GM18873 (cell line): ENCODE data around the gene TNS1.

Experiments used
- ATAC-seq: cut with Tn5 transposase; IDR thresholded peaks from one replicate; pipeline ENCODE4 v1.9.1; 2021; ENCODE audit warnings: mild to moderate bottlenecking, moderate library complexity, moderate number of reproducible peaks; ENCODE audit not compliant: unreplicated experiment, low FRiP score

Gene TNS1

DNA sequence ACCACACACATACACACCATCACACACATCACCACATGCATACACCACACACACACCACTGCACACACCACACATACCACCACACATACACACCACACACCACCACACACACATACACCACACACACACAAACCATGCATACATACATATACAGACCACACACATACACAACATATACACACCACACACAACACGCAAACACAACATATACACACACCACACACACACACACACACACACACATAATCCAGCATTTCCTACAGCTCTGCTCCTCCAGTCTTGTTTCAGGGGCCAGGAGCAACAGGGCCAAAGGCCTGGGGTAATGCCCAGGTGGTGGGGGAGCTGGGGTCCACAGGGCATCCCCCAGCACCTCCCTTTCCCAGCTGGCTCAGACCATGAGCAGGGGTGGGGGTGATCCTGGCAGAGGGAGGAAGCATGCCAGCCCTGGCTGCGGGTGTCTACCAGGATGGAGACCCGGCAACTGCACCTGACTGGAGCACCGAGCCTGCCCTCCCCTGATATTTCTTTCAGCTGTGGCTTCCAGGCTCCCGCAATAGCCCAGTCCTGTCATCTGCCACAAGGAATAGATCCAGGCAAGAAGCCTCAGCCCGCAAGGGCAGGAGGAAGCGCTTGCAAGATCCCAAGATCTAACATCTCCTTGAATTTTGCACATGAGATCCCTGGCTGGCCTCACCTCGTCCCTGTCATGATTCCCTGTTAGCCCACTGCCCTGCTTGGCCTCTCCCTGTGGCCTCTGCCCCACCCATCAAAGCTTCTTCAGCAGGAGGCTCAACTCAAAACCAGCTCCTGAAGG, 196.9 kb downstream of the TNS1 start:
- no peak for ATAC-seq

DNA sequence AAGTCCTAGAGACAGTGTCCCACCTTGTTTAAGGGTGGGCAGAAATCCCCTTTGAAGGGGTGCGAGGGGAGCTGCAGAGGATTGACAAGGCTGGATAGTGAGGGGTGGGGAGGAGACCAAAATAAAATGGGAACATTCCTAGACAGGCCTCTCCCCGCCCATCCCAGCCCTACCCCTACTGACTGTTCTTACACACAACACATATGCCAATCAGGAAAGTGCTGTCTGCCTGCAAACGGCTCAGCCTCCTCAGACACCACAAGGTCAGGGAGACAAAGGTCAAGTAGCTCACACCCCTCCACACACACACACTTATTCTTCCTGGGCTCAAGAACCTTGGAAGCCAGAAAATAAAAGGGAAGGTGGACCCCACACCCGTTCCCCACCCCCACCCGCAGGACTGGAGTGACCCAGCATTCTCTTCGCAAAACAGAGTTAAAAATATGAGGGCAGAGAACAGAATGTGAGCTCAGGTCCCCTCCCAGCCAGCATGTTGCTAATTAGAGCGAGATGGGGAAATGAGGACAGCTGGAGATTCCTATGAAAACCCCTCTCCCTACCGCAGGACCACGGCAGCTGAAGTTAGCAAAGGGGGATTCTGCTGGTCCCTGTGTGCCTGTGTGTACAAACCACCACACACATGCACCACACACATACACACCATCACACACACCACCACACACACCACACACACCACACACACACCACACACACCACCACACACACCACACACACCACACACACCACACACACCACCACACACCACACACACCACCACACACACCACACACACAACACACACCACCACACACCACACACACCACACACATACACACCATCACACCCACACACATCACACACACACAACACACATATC, 197.8 kb downstream of the TNS1 start:
- no peak for ATAC-seq

DNA sequence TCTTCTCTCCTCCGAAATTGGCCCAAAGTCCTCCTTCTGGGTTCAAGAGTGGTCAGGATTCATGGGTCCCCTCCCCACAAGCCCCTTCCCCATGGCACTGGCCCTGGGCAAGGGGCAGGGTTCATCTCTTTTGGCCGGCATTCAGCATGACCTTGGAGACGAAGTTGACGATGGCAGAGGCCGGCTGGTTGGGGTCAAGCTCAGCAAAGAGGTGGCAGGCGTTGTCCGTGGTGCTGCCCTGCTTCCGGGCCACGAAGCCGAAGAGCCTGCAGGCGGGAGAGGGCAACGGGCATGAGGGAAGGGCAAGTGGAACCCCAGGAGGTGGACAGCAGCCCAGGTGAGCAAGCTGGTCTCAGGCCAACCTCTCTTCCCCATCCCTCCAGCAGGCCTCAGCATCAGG, 198.5 kb downstream of the TNS1 start:
- no peak for ATAC-seq

DNA sequence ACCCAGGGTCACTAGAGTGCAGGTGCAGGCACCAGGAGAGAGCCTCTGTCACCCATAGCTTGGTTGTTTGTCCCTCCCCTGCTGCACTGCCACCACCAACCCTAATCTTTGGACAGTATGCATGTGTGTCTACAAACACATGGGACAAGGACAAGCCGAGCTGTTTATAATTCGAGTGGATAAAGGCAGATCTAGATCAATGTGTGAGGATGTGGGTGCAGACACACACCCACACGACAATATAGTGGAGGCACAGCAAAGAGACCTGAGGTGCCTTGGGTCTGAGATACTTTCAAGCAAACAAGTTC, 199.2 kb downstream of the TNS1 start:
- no peak for ATAC-seq

DNA sequence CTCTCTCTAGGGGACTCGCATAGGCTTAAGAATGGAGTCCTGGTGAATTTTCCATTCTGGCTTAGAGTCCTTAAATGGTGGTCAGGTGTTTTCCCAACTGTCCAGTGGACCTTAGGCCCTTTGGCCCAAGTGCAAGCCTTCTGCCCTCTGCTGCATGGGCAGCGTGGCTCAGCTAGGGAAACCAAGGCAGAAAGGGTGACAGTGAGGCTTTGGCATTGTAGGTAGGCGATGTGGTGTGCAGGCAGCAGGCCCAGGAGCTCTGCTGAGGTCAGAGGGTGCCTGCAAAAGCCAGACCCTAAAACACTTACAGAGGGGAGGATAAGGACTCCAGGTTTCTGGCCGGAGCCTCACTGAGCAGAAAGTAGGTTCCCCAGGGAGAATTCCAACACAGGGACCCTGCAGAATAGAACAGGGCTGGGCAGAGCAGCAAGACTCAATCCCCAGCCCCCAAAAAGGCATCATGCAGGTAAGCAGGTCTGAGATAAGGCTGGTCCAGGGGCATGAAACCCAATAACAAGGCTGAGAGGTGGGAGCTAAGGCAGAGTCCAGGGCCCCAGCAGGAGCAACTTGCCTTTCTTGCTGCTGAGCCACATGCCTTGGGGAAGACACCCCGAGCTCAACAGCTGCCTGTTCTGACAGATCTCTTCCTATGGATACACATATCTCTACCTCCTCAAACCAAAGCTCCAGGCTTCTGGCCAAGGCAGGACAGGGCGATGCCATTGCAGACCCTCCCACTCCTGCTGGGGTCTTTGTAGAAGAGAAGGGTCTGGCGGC, 199.7 kb downstream of the TNS1 start:
- no peak for ATAC-seq

DNA sequence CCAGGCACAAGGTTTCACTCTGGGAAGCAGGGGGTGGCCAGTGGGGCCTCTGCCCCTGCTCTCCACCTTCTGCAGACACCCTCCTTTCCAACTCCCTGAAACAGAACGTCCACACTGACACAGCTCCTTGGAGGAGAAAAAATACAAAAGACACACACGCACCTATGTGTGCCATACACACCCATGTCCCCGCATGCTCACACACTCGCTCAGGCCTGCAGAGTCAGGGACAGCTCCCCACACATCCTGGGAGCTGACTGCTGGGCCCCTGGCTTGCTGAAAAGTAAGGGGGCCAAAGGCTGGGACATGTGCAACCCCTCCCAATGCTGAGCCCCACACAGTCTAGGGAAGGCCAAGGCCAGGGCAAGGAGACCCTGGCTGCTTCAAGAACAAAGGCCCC, 200.5 kb downstream of the TNS1 start:
- no peak for ATAC-seq

DNA sequence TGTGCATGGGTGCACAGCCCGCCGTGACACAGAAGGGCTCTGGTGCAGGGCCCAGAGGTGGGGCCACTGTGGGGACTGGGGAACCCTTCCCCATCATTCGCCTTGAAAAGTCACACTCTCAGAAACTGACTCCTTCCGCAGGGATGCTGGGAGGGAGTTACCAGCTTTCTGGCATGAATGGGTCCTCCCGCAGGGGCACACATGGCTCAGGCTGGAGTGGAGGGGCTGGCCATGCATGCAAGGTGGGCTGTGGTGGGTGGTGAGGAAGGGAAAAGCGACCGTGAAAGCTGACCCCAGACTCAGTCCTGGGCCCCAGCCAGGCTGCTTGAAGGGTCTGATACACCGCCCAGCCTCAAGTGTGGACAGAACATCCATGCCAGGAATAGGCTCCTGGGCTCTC, 201.1 kb downstream of the TNS1 start:
- no peak for ATAC-seq

DNA sequence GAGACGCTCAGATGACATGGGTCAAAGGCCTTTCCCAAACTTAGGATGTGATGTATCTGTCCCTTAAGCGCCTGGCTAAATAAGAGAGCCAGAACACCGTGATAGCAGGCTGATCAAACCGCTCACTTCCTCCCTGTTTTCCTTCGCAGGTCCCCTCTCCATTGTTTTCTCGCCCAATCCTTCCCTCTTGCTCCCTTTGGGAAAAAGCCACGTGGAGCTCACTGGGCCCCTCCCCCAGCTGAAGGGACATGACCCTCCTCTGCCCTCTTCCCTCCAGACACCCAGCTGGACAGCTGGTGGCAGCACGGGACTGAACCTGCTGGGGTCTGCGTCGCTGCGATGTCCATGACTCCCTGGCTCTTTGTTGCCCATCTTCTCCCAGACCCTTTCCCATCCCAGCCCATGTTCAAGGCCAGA, 201.7 kb downstream of the TNS1 start:
- no peak for ATAC-seq

DNA sequence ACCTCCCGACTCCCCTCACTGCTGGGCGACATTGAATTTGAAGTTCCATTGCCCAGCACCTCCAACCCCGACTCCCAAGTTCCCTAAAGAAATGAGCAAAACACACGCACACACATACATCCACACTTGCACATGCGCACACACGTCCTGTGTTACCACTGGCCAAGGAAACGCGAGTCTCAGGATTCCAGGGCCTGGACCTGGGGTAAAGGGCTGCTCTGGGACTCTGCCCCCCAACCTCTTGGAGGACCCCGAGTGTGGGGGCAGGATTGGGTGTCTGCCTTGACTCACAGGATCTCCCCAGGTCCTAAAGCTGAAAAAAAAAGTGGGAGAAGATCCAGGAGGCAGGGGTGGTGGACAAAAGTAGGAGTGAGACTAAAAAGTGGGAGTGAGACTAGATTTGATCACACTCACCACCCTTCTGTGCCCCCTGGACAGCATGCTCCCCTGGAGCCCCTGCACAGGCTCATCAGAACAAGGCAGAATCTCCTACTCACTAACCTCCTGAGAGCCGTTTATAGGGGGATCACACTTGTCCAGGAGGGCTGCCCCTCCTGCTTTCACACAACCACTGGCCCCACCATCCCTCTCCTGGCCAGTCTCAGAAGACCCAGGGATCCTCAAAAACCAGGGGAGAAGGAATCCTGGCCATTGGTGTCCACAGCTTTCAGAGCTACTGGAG, 202.2 kb downstream of the TNS1 start:
- no peak for ATAC-seq

DNA sequence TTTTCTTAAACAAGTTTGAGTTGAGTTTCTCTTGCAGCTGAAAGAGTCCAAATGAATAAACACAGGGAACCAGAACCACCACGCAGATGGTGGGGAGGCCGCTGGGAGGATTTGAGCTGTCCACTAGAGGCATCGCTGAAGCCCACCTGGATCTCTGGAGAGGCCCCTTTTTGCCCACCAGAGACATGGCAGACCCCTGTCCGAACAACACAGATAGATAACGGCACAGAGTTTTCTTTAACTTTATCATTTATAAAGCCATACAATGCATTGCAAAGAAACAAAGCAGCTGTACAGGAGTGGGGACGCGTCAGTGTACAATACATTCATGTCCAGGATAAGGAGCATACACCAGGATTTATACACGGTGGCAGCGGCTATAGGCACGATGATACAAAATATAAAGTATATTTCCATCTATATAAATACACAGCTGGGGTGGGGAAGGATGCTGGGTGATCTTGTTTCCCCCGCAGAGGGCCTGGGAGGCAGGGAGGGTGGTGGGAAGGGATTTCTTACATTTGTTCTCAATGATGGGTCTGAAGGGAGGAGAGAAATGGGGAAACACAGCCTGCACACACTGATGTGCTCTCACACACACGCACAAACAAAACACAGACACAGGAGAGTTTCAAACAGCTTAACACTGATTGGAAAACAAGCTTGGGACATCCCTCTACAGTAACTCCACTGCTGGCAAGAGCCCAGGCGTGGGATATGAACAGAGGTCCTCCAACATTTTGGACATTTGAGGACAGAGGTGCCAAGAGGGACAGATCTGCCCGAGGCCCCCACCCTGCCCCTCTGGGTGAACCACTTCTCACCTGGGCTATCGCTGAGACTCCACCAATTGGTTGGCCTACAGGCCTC, 203.0 kb downstream of the TNS1 start:
- ATAC-seq: no peak

DNA sequence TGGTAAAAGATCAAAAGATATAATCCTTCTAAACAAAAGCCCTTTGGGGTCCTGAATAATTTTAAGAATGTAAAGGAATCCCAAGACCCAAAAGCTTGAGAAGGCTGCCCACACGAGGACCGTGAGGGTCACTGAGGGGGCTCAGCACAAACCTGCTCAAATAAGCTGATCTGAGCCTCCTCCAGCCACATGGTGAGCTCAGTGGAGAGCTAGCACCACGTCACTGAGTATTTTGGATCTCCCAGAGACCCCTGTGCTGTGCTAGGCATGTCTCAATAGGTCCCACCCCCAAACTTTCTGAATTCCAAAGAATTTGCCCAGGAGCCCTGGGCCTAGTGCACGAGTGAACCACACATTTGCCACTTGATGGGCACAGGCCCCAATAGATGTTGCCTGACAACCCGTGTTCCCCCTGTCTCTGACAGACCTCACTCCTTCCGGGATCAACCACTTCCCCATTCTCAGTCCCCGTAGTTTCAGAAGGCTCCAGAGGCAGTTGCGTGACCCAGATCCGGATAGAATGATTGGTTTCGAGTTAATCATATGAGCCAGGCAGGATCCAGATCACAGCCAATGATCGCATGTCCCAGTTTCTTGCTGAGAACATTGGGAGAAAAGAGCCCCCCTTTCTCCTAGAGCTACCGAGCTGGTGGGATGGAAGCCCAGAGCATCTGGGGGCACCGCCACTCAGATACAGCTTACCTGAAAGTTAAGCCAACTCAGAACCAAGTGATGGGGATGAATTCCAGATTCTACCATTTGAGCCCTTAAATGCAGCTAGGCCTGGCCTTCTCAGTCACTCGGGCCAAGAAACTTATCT, 203.8 kb downstream of the TNS1 start:
- no peak for ATAC-seq

DNA sequence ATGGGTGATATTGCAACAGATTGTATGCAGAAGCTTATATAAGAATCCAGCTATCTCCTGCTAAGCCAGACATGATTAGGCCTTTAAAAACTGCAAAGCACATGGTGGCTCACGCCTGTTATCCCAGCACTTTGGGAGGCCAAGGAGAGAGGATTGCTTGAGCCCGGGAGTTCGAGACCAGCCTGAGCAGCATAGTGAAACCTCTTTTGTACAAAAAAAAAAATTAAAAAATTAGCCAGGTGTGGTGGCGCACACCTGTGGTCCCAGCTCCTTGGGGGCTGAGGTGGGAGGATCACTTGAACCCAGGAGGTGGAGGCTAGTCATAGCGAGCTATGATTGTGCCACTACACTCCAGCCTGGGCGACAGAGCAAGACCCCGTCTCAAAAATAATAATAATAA, 204.6 kb downstream of the TNS1 start:
- no peak for ATAC-seq

DNA sequence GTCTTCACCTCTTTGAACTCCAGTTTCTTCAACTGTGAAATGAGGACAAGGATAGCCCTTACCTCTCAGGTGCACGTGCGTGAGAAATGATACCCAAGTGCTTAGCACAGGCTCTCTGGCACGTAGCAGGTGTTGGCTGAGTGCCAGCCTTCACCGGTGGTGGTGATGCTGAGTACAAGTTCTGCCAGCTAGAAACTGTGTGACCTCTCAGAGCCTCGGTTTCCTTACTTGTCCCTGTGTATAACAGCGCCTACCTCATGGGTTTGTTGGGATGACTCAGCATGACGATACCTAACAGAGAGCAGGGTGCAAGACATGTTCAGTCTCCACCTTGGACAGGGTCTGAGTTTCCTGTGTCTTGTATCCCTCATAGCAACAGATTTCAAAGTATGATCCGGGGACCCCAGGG, 205.1 kb downstream of the TNS1 start:
- ATAC-seq: no peak

DNA sequence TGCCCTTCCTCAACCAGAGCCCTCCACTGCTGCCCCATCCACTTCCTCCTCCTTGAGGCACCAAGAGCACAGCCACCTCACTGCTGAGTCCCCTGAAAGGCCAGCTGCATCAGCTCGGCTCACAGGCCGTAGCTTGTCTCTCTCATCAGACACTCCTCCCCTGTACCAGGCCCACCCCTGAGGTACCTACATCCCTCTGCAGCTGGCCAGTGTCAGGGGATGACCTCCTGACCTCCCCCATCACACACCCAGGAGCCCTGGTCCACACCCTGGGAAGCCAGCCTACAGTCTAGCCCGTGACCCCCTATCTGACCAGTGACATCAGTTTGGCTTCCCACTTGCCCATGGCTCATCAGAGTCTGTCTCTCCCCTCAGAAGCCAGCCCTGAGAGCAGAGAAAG, 205.6 kb downstream of the TNS1 start:
- ATAC-seq: no peak

DNA sequence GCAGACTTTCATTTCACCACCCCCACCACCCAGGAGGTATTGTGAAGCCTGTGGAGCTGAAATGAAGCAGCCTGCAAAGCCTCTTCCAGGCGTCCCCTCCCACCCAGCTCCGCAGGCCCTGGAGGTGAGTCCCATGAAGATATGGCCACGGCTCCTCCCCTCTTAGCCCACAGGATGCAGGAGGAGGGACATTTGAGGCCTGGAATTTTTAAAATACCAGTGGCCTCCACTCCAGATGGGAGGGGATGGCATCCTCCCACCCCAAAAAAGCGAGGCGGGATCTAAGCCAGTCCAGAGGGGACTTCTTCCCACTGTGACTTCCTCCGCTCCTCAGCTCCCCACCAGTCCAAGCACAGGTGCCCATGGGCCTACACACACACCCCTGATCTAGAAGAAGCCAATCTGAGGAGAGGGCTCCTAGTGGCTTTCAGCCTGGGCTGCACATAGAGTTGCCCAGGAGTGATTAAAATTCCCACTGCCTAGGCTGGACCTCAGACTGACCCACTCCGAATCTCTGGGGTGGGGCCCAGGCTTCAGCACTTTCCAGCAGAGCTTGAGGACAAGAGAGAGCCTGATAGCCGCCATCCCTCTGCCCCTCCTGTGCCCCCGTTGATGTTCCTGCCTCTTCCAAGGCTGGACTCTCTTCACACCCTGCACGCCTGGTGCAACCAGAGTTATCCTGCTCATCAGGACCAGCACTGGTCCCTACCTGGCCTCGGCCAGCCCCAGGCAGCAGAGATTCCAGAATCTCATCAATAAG, 206.9 kb downstream of the TNS1 start:
- no peak for ATAC-seq

DNA sequence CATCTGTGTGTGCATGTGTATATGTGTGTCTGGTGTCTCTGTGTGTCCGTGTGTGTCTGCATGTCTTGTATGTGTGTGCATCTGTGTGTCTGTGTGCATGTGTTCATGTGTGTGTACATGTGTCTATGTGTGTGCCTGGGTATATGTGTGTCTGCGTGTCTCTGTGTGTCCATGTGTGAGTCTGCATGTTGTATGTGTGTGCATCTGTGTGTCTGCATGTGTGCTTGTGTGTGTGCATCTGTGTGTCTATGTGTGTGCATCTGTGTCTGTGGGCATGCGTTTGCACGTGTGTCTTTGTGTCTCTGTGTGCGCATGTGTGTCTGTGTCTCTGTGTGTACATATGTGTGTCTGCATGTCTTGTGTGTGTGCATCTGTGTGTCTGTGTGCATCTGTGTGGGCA, 207.7 kb downstream of the TNS1 start:
- no peak for ATAC-seq

DNA sequence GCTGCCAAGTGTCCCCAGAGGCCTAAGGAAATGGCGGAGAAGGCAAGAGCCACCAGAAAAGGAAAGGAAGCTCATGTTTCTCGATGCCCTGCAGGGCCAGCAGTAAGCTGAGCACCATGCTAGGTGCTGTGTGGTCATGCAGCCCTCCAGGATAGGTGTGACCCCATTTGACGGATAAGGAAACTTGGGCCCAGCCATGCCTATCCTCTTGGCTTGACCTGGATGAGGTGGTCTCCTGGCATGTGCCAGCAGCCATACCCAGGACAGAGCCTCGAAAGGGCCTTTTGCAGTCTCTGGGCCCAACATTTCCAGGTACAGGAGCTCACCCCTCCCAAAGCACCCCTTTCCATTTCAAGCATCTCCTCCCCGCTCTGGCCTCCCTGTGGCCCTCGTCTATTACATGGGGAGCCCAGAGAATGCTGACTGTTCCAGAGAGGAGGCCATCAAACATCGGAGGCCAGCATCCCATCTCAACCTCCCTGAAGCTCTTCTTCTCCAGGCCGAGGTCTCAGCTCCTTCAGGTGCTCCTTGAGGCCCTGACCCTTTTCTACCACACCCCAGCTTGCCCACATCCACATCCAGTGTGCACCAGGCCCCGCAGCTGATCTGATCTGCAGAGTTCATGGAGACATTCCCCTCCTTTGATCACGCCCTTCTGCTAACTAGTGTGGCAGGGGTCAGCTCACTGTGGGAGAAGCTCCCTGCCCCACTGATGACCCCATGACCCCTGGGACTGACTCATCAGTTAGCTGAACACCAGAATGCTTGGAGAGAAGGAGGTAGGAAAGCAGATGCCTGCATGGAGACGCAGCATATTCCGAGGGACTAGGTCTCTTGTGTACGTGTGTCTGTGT, 208.4 kb downstream of the TNS1 start:
- ATAC-seq: no peak
